Stomach (tissue), 4 donors: ENCODE data around the gene FBXW11.

ENCODE experiments used
- POLR2AphosphoS5 ChIP-seq, 3 donors: sonication (generic); formaldehyde crosslinking; IDR thresholded peaks; one replicate each; pipeline ENCODE4 v1.6.1; 2016; ENCODE audit warnings: antibody characterized with exemption in 3 of 3
- TF ChIP-seq, protein P1 (sequence below), 7 experiments: fragments of 450-650 bp in 4 of 7; fragments of 200-600 bp in 3 of 7; sonication (generic) in 3 of 7; IDR thresholded peaks; one replicate each; pipeline ENCODE4 v1.5.1; 2016 to 2019; ENCODE audit warnings: antibody characterized with exemption in 7 of 7, control low read depth in 2 of 7, mild to moderate bottlenecking in 1 of 7

DNA sequence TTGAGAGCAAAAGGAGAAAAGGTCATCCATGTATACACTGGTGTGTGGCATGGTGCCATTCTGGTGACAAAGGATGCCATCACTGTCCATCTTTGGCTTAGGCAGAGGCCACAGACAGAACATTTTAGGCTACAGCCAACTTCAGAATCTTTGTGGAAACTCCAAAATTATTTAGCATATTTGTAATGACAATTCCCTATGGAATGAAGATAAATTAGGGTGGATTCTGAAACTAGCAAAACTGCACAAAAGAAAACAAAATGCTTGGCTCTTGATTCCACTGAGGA lies 92.5 kb downstream of the FBXW11 start:
- no peak for TF ChIP-seq POLR2AphosphoS5 (IDR thresholded peaks at IDR 0.05)
- TF ChIP-seq, protein P1, sequence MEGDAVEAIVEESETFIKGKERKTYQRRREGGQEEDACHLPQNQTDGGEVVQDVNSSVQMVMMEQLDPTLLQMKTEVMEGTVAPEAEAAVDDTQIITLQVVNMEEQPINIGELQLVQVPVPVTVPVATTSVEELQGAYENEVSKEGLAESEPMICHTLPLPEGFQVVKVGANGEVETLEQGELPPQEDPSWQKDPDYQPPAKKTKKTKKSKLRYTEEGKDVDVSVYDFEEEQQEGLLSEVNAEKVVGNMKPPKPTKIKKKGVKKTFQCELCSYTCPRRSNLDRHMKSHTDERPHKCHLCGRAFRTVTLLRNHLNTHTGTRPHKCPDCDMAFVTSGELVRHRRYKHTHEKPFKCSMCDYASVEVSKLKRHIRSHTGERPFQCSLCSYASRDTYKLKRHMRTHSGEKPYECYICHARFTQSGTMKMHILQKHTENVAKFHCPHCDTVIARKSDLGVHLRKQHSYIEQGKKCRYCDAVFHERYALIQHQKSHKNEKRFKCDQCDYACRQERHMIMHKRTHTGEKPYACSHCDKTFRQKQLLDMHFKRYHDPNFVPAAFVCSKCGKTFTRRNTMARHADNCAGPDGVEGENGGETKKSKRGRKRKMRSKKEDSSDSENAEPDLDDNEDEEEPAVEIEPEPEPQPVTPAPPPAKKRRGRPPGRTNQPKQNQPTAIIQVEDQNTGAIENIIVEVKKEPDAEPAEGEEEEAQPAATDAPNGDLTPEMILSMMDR (IDR thresholded peaks at IDR 0.05): no peak
